GM10847 (cell line): Measurements from ENCODE around the gene ARHGAP20.

Experiments used
- POLR2A ChIP-seq: IDR thresholded peaks from 2 replicates; pipeline ENCODE4 v1.6.1; 2011; ENCODE audit not compliant: insufficient read length; ENCODE audit errors: extremely low read depth

The ARHGAP20 gene

DNA sequence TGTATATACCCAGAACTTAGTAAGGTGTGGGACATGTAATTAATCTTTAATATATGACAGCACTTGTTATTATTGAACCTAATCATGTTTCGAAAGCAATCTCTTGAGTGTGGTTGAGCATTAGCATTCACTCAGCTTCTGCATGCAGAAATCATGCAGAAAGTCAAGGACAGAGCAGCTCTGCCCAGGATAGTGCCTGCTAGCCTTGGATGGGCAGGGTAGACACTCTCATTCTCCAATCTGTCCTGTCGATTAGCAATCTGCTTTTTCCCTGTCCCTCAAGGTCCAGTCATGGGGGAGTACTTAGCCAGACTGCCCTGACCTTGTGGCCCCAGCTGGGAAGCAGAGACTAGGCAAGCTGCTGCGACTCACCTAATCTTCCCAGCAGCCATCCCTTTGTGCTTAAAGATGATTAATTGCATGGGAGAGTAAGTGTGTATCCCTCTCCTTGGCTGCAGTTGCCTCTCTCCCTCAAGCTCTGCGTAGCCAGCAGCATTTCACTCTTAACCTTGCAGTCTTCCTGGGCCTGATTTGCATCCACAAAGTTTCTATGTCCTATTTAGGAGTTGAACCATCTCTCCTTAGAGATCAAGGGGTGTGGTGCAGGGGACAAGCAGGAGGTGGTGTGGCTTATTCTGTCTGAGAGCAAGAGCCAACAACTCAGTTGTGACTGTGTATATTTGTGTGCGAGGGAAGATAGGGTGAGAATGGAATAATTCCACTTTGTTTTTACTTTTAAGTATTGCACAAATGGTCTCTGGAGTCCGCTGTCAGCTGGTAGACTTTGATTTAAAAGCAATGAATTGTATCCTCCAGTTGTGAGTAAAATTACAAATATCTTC, 181.1 kb downstream of the ARHGAP20 start:
- no peak for TF ChIP-seq POLR2A

DNA sequence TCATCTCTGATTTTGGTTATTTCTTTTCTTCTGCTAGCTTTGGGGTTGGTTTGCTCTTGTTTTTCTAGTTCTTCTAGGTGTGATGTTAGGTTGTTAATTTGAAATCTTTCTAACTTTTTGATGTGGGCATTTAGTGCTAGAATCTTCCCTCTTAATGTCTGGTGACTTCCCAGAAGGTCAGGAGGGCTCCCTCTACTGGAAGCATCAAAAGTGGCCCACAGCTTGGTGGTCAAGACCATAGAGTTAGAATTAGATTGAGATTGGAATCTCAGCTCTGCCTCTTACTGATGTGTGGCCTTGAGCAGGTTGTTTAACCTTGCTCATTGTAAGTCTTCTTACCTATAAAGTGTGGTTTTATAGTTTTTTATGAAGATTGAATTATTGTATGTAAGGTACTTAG, 183.2 kb downstream of the ARHGAP20 start:
- TF ChIP-seq POLR2A, result no peak

DNA sequence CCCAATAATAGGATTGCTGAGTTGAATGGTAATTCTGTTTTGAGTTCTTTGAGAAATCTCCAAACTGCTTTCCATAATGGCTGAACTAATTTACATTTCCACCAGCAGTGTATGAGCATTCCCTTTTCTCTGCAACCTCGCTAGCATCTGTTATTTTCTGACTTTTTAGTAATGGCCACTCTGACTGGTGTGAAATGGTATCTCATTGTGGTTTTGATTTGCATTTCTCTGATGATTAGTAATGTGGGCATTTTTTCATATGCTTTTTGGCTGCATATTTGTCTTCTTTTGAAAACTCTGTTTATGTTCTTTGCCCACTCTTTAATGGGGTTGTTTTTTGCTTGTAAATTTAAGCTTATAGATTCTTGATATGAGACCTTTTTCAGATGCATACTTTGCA, 185.1 kb downstream of the ARHGAP20 start:
- TF ChIP-seq POLR2A, result no peak
